GM10266 (cell line): ENCODE measurements around the gene NOS1.

Source experiments
- DNase-seq: peaks from one replicate; pipeline ENCODE4 v3.0.0; 2012; ENCODE audit errors: extremely low spot score
- CTCF ChIP-seq: IDR thresholded peaks from 2 replicates; pipeline ENCODE4 v1.5.1; 2012; ENCODE audit warnings: mild to moderate bottlenecking, low read depth; ENCODE audit not compliant: control insufficient read depth, insufficient read depth; ENCODE audit errors: missing control alignments

The NOS1 gene

DNA sequence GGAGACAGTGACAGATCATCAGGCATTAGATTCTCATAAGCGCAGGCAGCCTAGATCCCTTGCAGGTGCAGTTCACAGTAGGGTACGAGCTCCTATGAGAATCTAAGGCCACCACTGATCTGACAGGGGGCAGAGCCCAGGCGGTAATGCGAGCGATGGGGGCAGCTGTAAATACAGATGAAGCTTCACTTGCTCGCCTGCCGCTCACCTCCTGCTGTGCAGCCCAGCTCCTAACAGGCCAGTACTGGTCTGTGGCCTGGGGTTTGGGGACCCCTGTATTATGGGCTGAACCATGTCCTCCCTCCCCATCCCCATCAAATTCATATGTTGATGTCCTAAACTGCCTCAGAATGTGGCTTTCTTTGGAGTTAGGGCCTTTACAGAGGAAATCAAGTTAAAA lies 63.2 kb downstream of the NOS1 start:
- TF ChIP-seq CTCF = no peak
- no peak for DNase-seq

GRCh38 chr12:117294189-117294603 lies 67.2 kb downstream of the NOS1 start:
- DNase-seq = no peak
- TF ChIP-seq CTCF = no peak

GRCh38 chr12:117293510-117293909 lies 67.9 kb downstream of the NOS1 start:
- no peak for TF ChIP-seq CTCF
- DNase-seq = no peak

GRCh38 chr12:117292688-117293087 lies 68.7 kb downstream of the NOS1 start:
- no peak for DNase-seq
- TF ChIP-seq CTCF = no peak

DNA sequence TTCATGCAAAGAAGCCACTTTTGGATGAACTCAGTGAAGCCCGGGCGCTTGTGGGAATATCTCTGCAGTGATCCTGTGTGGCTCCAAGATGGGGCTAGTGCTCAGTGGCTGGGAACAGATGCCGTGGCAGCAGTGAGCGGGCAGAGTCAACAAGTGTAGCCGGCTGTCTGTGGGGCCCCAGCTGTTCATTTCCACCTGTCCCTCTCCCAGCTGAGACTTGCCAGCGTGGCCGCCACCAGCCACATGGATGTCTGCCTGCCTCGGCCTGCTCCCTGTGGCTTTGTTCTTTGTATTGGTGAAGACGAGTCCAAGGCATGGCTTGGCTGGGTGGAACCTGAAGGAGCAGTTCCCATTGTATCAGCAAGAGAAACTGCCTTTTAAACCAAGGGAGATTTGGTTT lies 77.3 kb downstream of the NOS1 start:
- TF ChIP-seq CTCF = no peak
- DNase-seq = no peak

- DNase-seq = no peak
- no peak for TF ChIP-seq CTCF
These were observed 78.9 kb downstream of the NOS1 start for GRCh38 chr12:117282490-117282889.

DNA sequence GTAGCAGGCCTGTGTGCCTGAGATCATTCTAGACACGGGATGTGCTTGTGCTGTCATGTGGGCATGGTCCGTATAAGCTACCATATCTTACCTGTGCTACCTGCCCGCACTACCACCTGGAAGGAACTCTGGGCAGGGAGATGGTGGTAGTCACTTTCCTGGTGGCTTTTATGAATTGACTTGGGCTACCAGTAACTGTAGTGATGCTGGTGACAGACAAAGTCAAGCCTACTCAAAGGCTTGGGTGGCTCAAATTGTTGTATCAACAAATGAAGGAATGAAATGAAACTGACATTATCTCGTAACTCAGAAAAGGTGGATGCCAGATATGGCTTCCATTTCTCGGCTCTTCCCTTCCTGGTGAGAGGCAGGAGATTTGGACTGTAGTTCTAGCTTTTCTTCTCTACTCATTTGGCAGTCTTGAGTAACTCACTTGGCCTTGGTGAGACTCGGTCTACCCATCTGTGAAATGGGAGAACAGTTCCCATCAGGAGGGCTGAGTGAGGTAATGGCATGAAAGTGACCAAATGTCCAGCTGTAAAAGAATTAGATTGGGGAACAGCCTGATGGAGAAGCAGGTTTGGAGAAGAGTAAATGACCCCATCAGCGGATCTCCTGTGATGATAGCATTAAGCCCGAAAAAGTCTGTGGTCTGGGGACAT lies 81.3 kb downstream of the NOS1 start:
- no peak for TF ChIP-seq CTCF
- no peak for DNase-seq
